GM12864 (cell line): ENCODE results near the gene PHLDB1.
"Not testable (repeated sequence)": the region's sequence is repeated elsewhere in the genome, so short reads cannot be mapped to it uniquely, and the experiment has no call there.

ENCODE experiments used
- DNase-seq: peaks from one replicate; pipeline ENCODE4 v3.0.0-alpha.2; 2011; ENCODE audit warnings: low read depth
- H3K4me3 ChIP-seq: 2 replicates; pipeline ENCODE4 v1.5.1; 2011; ENCODE audit warnings: mild to moderate bottlenecking, low read depth, low read length, control low read depth
- TF ChIP-seq, protein P1 (sequence below): IDR thresholded peaks from 2 replicates; pipeline ENCODE4 v1.5.1; 2011; ENCODE audit warnings: low read depth, mild to moderate bottlenecking, moderate library complexity, low read length, control low read depth, inconsistent platforms; ENCODE audit errors: missing control alignments

PHLDB1 gene

DNA sequence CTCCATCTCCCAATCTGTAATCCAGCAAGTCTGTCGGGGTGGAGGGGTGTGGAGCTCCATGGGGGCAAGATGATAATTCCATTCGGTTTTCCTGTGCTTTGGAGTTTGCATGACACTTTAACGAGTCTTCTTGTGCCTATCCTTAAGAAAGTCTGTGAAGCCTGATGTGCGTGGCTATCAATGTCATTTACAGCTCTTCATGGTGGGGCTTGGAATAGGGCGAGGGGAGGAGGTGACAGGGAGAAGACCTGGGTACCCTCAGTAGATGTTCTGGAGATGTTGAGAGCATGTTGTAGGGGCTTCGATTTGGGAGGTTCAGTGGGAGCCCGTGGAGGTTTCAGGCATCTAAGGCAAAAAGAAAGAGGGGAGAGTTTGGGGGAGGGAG is 579 bp upstream of the PHLDB1 start:
- no peak for DNase-seq
- TF ChIP-seq, protein P1, sequence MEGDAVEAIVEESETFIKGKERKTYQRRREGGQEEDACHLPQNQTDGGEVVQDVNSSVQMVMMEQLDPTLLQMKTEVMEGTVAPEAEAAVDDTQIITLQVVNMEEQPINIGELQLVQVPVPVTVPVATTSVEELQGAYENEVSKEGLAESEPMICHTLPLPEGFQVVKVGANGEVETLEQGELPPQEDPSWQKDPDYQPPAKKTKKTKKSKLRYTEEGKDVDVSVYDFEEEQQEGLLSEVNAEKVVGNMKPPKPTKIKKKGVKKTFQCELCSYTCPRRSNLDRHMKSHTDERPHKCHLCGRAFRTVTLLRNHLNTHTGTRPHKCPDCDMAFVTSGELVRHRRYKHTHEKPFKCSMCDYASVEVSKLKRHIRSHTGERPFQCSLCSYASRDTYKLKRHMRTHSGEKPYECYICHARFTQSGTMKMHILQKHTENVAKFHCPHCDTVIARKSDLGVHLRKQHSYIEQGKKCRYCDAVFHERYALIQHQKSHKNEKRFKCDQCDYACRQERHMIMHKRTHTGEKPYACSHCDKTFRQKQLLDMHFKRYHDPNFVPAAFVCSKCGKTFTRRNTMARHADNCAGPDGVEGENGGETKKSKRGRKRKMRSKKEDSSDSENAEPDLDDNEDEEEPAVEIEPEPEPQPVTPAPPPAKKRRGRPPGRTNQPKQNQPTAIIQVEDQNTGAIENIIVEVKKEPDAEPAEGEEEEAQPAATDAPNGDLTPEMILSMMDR = no peak
- H3K4me3 ChIP-seq = no peak overlapping the region

- H3K4me3 ChIP-seq = peak overlapping the region; percentile 52
- no peak for DNase-seq
- TF ChIP-seq, protein P1 = no peak
Measured at GRCh38 chr11:118608360-118609227, 1.2 kb downstream of the PHLDB1 start.

DNA sequence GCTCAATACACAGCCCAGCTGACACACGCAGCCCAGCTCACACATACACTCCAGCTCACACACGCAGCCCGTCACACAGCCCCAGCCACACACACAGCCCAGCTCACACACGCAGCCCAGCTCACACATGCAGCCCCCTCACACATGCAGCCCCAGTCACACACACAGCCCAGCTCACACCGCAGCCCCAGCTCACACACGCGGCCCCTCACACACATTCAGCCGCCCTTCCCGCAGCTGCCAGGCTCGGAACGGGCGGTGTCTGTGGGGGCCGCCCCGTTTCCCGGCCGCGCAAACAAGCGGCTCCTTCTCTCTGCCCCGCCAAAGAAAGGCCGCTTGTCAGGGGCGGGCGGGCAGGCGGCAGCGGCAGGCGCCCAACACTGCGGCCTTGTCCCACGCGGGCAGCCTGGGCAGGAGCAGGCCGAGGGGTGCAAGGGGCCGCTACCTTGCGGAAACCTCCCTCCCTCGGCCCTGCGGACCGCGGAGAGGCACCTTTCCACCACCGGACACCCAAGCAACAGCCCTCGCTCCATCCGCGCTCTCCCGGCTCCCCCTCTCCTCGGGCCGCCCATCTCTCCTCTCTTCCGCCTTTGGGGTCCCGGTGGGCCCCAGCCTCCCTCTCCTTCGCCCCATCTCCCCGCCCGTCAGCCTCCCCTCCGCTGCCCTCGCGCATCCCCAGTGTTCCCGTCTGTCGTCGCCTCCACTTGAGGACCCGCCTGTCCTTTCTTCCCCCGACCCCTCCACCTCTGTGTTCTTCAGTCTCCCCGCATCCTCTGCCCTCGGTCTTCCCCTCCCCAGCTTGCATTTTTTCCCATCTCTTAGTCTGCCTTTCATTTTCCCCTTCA is 2.2 kb downstream of the PHLDB1 start:
- no peak for DNase-seq
- no peak overlapping the region for H3K4me3 ChIP-seq

GRCh38 chr11:118610225-118610772 is 2.9 kb downstream of the PHLDB1 start:
- TF ChIP-seq, protein P1 = no peak
- H3K4me3 ChIP-seq = no peak overlapping the region
- no peak for DNase-seq

More for the DNA sequence above, 2.2 kb downstream of the PHLDB1 start:
- TF ChIP-seq, protein P1 = no peak

DNA sequence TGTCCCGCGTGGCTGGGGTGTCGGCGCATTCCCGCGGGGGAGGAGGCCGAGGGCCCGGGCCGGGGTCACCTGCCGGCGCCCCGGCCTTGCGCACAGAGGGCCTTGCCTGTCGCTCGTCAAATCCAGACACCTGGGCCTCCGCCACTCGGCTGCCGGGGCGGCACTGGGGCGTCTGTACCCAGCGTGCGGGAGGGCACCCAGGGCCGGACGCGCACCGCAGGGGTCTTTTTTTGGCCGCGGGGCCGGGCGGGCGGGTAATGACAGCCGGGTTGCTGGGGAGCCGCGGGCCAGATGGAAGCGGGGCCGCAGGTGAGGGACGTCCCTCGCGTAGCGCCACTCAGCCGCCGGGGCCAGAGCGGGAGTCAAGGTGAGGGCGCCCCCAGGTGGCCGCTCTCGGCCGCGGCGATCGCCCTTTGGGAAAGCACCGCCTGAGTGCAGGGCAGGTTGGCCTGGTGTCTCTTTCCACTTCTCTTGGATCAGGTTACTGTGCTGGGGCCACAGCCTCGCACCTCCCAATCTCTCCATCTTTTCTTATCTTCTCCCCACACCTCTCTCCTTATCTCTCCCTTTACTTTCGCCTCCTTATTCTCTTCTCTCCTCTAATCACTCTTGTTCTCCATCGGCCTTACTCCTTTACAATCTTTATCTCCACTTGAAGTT is 3.5 kb downstream of the PHLDB1 start:
- TF ChIP-seq, protein P1 = peak; percentile 89
- H3K4me3 ChIP-seq = no peak overlapping the region; the same call in 1 of the 2 replicates
- no peak for DNase-seq

GRCh38 chr11:118611433-118611795 is 4.0 kb downstream of the PHLDB1 start:
- not testable (repeated sequence) for H3K4me3 ChIP-seq, DNase-seq

- TF ChIP-seq, protein P1 = no peak
- no peak for DNase-seq
Measured at GRCh38 chr11:118612378-118612777, 5.0 kb downstream of the PHLDB1 start.

More at GRCh38 chr11:118612378-118612777, 5.0 kb downstream of the PHLDB1 start:
- H3K4me3 ChIP-seq = no peak overlapping the region
